IMR-90 (cell line): ENCODE measurements around the gene OR2H1.

Experiments
- CEBPB ChIP-seq: IDR thresholded peaks from 2 replicates; pipeline ENCODE4 v1.6.1; 2012; ENCODE audit warnings: low read depth, low read length, improper control_type of control experiment
- CHD1 ChIP-seq: IDR thresholded peaks from 2 replicates; pipeline ENCODE4 v1.6.1; 2012; ENCODE audit warnings: low read depth, low read length, improper control_type of control experiment
- CTCF ChIP-seq: conservative IDR thresholded peaks from 2 replicates; pipeline ENCODE4 v1.5.1; 2012; ENCODE audit warnings: mild to moderate bottlenecking, low read depth, low read length, improper control_type of control experiment
- FOS ChIP-seq: fragments of 150-350 bp; IDR thresholded peaks from 2 replicates; pipeline ENCODE4 v1.6.1; 2016; ENCODE audit warnings: low read depth, low read length
- MAFK ChIP-seq: IDR thresholded peaks from 2 replicates; pipeline ENCODE4 v1.6.1; 2012; ENCODE audit warnings: low read depth, low read length, improper control_type of control experiment
- POLR2A ChIP-seq: IDR thresholded peaks from 2 replicates; pipeline ENCODE4 v1.6.1; 2012; ENCODE audit warnings: mild to moderate bottlenecking, low read depth, low read length
- SMC3 ChIP-seq: fragments of 150-350 bp; IDR thresholded peaks from 2 replicates; pipeline ENCODE4 v1.6.1; 2016; ENCODE audit warnings: low read depth, mild to moderate bottlenecking, antibody characterized with exemption, low read length, moderate library complexity
- USF2 ChIP-seq: fragments of 150-350 bp; IDR thresholded peaks from 2 replicates; pipeline ENCODE4 v1.6.1; 2017; ENCODE audit warnings: mild to moderate bottlenecking, antibody characterized with exemption, low read length, low read depth

- TF ChIP-seq SMC3 (no peak), POLR2A (no peak), CTCF (no peak), CHD1 (no peak), USF2 (no peak), MAFK (no peak), CEBPB (no peak), FOS (no peak)
Observed at GRCh38 chr6:29442719-29443118, 14.2 kb upstream of the OR2H1 start.
